ENCODE data around the gene KCTD18.

KCTD18 gene

GRCh38 chr2:200509612-200510433 lies at the start of gene KCTD18:
TSS of gene KCTD18 (minus strand) at chr2:200510068. CDS start at chr2:200507016, 3,052 bp downstream.
- DNase-seq = peak; percentile 26 to 74

- DNase-seq = no peak
Measured at GRCh38 chr2:200540793-200541192, 30.9 kb upstream of the KCTD18 start.

GRCh38 chr2:200538139-200538538 lies 28.3 kb upstream of the KCTD18 start:
- DNase-seq = no peak

- no peak for DNase-seq
Measured at GRCh38 chr2:200534572-200534971, 24.7 kb upstream of the KCTD18 start.

DNA sequence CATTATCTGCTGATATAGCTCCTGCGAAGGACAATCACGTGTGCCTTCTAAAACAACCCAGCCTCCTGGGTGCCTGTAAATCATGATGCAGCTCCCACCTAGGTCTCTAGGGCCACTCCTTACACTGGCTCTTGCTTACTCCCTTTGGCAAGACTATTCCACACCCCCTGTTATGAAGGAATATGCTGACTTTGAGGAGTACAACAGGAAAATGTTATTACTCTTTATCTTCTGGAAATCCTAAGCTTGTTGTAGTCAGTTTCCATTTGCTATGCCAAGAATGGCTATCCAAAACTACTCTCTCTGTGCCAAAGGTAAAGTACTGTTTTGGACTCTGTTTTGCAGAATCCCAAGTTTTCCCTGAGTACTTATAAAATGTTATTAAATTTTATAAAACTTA lies 23.9 kb upstream of the KCTD18 start:
- DNase-seq = no peak

GRCh38 chr2:200528228-200528627 lies 18.4 kb upstream of the KCTD18 start:
- no peak for DNase-seq

DNA sequence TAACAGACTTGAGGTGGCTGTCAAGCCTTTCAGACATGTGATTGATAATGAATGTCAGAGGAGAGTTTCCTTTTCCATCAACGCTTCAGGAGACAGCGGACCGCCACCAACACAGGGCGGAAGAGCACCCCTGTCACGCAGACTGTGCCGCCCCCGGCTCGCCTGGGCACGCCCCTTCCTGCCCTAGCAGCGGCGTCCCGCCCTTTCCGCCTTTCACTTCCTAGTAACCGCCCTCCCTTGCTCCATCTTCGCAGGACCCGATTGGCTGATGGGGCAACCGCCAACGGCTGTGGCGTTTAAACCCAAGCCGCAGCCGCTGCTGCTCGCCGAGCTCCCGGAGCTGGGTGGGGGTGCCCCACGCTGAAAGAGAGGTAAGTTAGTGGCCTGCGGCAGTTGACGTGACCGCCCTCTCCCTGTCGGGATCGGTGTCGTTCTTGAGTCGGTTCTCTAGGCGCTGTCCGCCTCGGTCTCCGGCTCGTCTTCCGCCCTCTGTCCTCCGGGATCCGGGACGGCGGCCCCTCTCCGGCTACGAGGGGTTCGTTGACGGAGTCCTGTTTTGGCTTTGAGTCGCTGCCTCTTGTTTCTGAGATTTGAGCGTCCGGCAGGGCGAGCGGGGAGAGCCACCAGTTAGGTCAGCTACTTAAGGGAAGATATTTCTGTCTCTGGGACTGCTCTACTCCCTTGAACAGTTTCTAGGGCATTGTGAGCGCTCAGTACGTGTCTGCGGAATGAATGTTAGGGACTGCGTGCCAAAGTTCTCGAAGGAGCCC lies 16.2 kb upstream of the KCTD18 start, which contains the start of gene SGO2:
SGO2 (plus strand) TSS at position 326 of the 770 bp plus-strand sequence. CDS start 6,769 bp downstream, outside the sequence.
- DNase-seq = peak; percentile 38 to 86

DNA sequence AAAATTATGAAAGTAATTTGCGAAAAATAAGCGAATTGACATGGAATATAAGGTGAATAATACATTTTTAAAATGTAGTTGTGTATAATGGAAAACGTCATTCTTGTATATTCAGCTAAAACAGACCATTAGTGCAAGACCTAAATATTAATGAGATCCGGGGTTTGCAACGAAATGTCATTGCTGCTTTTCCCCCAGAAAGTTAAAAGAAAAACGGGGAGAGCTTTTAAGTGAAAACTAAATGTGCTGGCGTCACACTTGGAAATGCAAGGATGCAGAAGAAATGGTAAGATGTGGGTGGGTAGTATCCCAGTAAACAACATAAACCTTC lies 15.6 kb upstream of the KCTD18 start:
- no peak for DNase-seq

- DNase-seq = no peak
Measured at GRCh38 chr2:200525066-200525465, 15.2 kb upstream of the KCTD18 start.

- no peak for DNase-seq
Measured at GRCh38 chr2:200523604-200524003, 13.7 kb upstream of the KCTD18 start.

- DNase-seq = no peak
Measured at GRCh38 chr2:200523158-200523557, 13.3 kb upstream of the KCTD18 start.

GRCh38 chr2:200515155-200515554 lies 5.3 kb upstream of the KCTD18 start:
- DNase-seq = no peak

DNA sequence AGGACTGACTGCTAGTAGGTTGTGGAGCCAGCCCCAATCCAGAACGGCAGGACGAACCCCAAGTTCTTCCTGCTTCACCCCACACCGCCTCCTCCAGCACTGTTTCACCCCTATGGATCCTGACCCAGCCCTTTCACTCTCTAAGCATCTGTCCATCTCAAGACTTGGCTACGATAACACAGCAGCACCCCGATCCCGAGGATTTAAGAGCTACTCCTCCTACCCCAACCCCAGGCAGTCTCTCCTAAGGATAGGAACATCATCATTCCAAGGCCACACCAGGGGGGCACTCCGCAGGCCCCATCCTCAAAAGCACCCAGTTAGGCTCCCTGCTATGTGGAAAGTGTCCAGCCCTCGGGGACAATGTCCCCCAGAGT lies 645 bp downstream of the KCTD18 start:
- DNase-seq = no peak

DNA sequence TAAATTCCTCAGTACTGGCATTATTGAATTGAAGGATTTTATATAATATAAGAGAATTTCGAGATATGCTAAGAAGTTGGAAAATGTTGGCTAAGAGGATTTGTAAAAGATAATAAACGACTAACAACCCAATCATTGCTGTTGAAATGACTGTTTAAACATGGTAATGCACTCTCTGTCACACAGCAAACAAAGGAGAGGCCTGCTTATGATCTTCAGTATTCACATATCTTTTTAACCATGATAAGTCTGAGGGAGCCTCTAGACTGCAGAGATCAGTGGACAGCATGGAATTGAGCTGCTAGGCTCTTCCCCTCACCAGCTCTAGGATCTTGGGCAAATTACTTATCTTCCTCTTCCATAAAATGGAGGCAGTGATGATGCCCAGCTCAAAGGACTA lies 2.7 kb downstream of the KCTD18 start:
- DNase-seq = no peak

DNA sequence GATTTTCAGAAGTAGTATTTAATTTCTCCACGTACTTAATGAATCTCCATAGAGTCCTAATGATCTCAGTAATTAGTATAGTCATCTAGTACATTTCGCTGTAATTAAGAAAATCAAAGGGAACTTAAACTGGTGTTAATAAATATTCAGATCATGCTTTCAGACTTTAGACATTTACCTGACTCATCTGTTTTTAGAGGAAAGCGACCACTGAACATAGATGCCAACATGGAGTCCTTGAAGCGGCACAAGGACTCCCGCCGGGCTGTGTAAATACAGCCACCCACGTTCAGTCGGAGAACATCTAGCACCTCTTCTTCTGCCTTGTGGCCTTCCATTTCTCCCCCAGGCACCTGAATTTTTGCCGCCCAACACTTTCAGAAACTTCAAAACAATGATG lies 3.2 kb downstream of the KCTD18 start:
- no peak for DNase-seq

GRCh38 chr2:200502196-200502595 lies 7.7 kb downstream of the KCTD18 start:
- no peak for DNase-seq

GRCh38 chr2:200498402-200499162 lies 11.3 kb downstream of the KCTD18 start:
- no peak for DNase-seq

- no peak for DNase-seq
Measured at GRCh38 chr2:200496696-200497095, 13.2 kb downstream of the KCTD18 start.

- no peak for DNase-seq
Measured at GRCh38 chr2:200494048-200494447, 15.8 kb downstream of the KCTD18 start.

- no peak for DNase-seq
Measured at GRCh38 chr2:200492656-200493055, 17.2 kb downstream of the KCTD18 start.

DNA sequence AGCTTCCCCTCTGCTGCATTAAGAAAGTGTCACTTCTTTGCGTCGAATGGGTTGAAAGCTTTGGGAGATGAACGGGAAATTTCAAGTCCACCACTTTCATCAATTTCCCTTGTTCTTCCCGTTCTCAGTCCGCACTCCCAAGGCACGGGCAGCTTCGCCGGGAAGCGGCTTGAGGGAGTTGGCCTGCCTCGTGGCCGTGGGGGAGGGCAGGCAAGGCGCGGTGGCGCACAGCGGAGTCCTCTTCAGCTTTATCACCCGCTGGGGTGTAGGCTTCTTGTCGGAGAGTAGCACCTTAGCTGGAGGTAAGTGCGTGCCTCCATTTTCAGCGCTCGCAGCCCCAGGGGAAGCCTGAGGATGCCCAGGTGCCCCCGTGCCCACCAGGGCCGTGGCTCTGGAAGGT lies 19.9 kb downstream of the KCTD18 start:
- DNase-seq = no peak

DNA sequence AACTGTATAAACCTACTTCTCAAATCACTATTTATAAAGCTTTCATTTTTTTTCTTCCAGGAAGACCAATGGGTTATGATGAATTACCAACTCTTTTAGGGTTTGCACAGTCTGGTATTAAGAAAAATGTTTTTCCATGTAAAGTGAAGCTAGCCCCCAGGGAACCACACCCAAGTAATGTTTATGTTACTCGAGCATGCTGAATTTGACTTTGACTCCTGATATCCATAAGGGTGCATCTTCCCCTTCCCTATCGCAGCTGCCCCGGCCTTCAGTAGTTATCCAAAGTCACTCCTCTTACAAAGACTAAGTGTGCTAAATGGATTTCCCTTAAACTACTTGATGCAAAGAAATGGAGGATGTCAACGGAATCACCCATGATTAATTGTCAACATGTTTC lies 21.7 kb downstream of the KCTD18 start:
- no peak for DNase-seq

- DNase-seq = no peak
Measured at GRCh38 chr2:200486529-200486928, 23.3 kb downstream of the KCTD18 start.

Data from cerebellar nuclear complex (tissue), 1 donor.